A549 (cell line): ENCODE results near the gene GALNTL6. TPM values are rescaled to one million over a fixed set of nuclear protein-coding genes. Genes with fewer than 3 reads are reported as not detected.

Experiments used
- ATAC-seq, 2 experiments: fragments of 200-7000 bp in 1 of 2; fragments of >200 bp in 1 of 2; cut with Nextera tagmentation in 1 of 2; cut with Tn5 transposase in 1 of 2; 3 replicates each; pipeline versions ENCODE4 v1.8.0 to v1.9.1; 2018 to 2020; ENCODE audit warnings: mild to moderate bottlenecking in 1 of 2, moderate library complexity in 1 of 2
- CTCF ChIA-PET: fragments of 300-600 bp; sonication (Branson Sonifier 250); formaldehyde crosslinking; extraction: SDS; loops from one replicate; lab custom pipeline; 2021; ENCODE audit warnings: antibody characterized with exemption, inconsistent platforms; lab: Yijun Ruan, JAX
- POLR2A ChIA-PET: fragments of 350-600 bp; formaldehyde crosslinking; extraction: SDS; loops from one replicate; lab custom pipeline; 2021; ENCODE audit warnings: antibody characterized with exemption, inconsistent platforms; lab: Yijun Ruan, JAX
- DNase-seq, 2 experiments: peaks; one replicate each; pipeline versions ENCODE4 v3.0.0 to v3.0.0-alpha.2; 2011 to 2016; ENCODE audit warnings: low read depth in 1 of 2, low spot score in 1 of 2
- FAIRE-seq: peaks from 2 replicates; lab custom pipeline; 2011; peaks lifted over from hg19 to GRCh38; lab: Jason Lieb, UNC
- H3K27ac ChIP-seq, 2 experiments: fragments of >200 bp; sonication (Bioruptor Twin); formaldehyde crosslinking; 3 replicates each; pipeline ENCODE4 v1.5.1; 2016 to 2017
- H3K4me1 ChIP-seq: fragments of >200 bp; sonication (Bioruptor Twin); formaldehyde crosslinking; 3 replicates; pipeline ENCODE4 v1.6.1; 2016
- H3K4me2 ChIP-seq: fragments of >200 bp; sonication (Bioruptor Twin); formaldehyde crosslinking; 3 replicates; pipeline ENCODE4 v1.6.1; 2016
- H3K4me3 ChIP-seq: fragments of >200 bp; sonication (Bioruptor Twin); formaldehyde crosslinking; 3 replicates; pipeline ENCODE4 v1.5.1; 2016
- H3K9me3 ChIP-seq: fragments of >200 bp; sonication (Bioruptor Twin); formaldehyde crosslinking; 3 replicates; pipeline ENCODE4 v1.6.1; 2016
- ATOH8 ChIP-seq: fragments of 250-450 bp; sonication (Bioruptor Pico); IDR thresholded peaks from 2 replicates; pipeline ENCODE4 v1.5.0; 2020; ENCODE audit warnings: low read depth, mild to moderate bottlenecking, moderate library complexity
- CEBPB ChIP-seq, 2 experiments: fragments of >200 bp in 1 of 2; sonication (Bioruptor Twin) in 1 of 2; formaldehyde crosslinking in 1 of 2; IDR thresholded peaks; 2 replicates each; pipeline ENCODE4 v1.6.1; 2012 to 2016
- CHD2 ChIP-seq: fragments of 150-350 bp; IDR thresholded peaks from 2 replicates; pipeline ENCODE4 v1.6.1; 2014; ENCODE audit warnings: low read length; ENCODE audit not compliant: partially characterized antibody
- CHD4 ChIP-seq: fragments of 200-600 bp; sonication (generic); IDR thresholded peaks from 2 replicates; pipeline ENCODE4 v1.6.1; 2016; ENCODE audit warnings: antibody characterized with exemption, mild to moderate bottlenecking, borderline replicate concordance
- EHMT2 ChIP-seq: fragments of 200-600 bp; sonication (generic); IDR thresholded peaks from 2 replicates; pipeline ENCODE4 v1.6.1; 2016; ENCODE audit warnings: antibody characterized with exemption, low read depth, mild to moderate bottlenecking, moderate library complexity
- EP300 ChIP-seq, 2 experiments: fragments of >200 bp; sonication (Bioruptor Twin); formaldehyde crosslinking; IDR thresholded peaks; 2 replicates in 1 of 2; 3 replicates in 1 of 2; pipeline ENCODE4 v1.6.1; 2016 to 2017
- FOSB ChIP-seq: fragments of 250-450 bp; sonication (Bioruptor Pico); IDR thresholded peaks from 2 replicates; pipeline ENCODE4 v1.5.0; 2020; ENCODE audit warnings: mild to moderate bottlenecking, moderate library complexity
- FOSL2 ChIP-seq, 2 experiments: fragments of 450-650 bp in 1 of 2; fragments of >200 bp in 1 of 2; sonication (Bioruptor Twin) in 1 of 2; formaldehyde crosslinking; IDR thresholded peaks; 2 replicates each; pipeline versions ENCODE4 v1.5.0 to v1.6.1; 2016 to 2020; ENCODE audit warnings: mild to moderate bottlenecking in 1 of 2, moderate library complexity in 1 of 2
- FOXS1 ChIP-seq: fragments of 250-450 bp; sonication (Bioruptor Pico); IDR thresholded peaks from 2 replicates; pipeline ENCODE4 v1.5.0; 2020; ENCODE audit warnings: mild to moderate bottlenecking, moderate library complexity
- GATA3 ChIP-seq: IDR thresholded peaks from 2 replicates; pipeline ENCODE4 v1.6.1; 2012; ENCODE audit warnings: borderline replicate concordance
- HES2 ChIP-seq: fragments of >200 bp; sonication (Bioruptor Twin); formaldehyde crosslinking; IDR thresholded peaks from 2 replicates; pipeline ENCODE4 v1.6.1; 2016
- HOXA7 ChIP-seq: fragments of 250-450 bp; sonication (Bioruptor Pico); IDR thresholded peaks from 2 replicates; pipeline ENCODE4 v1.5.0; 2020; ENCODE audit warnings: mild to moderate bottlenecking, moderate library complexity
- HOXB5 ChIP-seq: fragments of 250-450 bp; sonication (Bioruptor Pico); IDR thresholded peaks from 2 replicates; pipeline ENCODE4 v1.5.0; 2020; ENCODE audit warnings: mild to moderate bottlenecking, moderate library complexity
- JUNB ChIP-seq: fragments of >200 bp; sonication (Bioruptor Twin); formaldehyde crosslinking; IDR thresholded peaks from 2 replicates; pipeline ENCODE4 v1.6.1; 2016
- KDM5A ChIP-seq: fragments of 200-600 bp; sonication (generic); IDR thresholded peaks from 2 replicates; pipeline ENCODE4 v1.6.1; 2016; ENCODE audit warnings: antibody characterized with exemption, mild to moderate bottlenecking
- MAX ChIP-seq: IDR thresholded peaks from 2 replicates; pipeline ENCODE4 v1.6.1; 2012
- MAZ ChIP-seq: fragments of 150-350 bp; IDR thresholded peaks from 2 replicates; pipeline ENCODE4 v1.6.1; 2014; ENCODE audit warnings: antibody characterized with exemption, low read depth, low read length, borderline replicate concordance
- NFE2L2 ChIP-seq: fragments of 150-350 bp; conservative IDR thresholded peaks from 2 replicates; pipeline ENCODE4 v1.6.1; 2014; ENCODE audit warnings: low read length
- PBX3 ChIP-seq: IDR thresholded peaks from 2 replicates; pipeline ENCODE4 v1.6.1; 2012
- PHF8 ChIP-seq: fragments of 200-600 bp; sonication (generic); IDR thresholded peaks from 2 replicates; pipeline ENCODE4 v1.6.1; 2016; ENCODE audit warnings: low read depth, mild to moderate bottlenecking, antibody characterized with exemption, moderate library complexity, borderline replicate concordance
- POLR2A ChIP-seq: IDR thresholded peaks from 2 replicates; pipeline ENCODE4 v1.6.1; 2012; ENCODE audit warnings: mild to moderate bottlenecking, low read length
- POLR2AphosphoS2 ChIP-seq: conservative IDR thresholded peaks from 2 replicates; pipeline ENCODE4 v1.6.1; 2012; ENCODE audit warnings: low read length, improper control_type of control experiment, inconsistent platforms
- RAD21 ChIP-seq, 2 experiments: fragments of >200 bp in 1 of 2; sonication (Bioruptor Twin) in 1 of 2; formaldehyde crosslinking in 1 of 2; IDR thresholded peaks in 1 of 2; conservative IDR thresholded peaks in 1 of 2; 2 replicates in 1 of 2; 3 replicates in 1 of 2; pipeline ENCODE4 v1.6.1; 2012 to 2018; ENCODE audit warnings: inconsistent platforms in 1 of 2
- RARB ChIP-seq: fragments of 250-450 bp; sonication (Bioruptor Pico); IDR thresholded peaks from 2 replicates; pipeline ENCODE4 v1.8.0; 2021; ENCODE audit warnings: mild to moderate bottlenecking, moderate library complexity
- REST ChIP-seq: fragments of 200-600 bp; sonication (generic); IDR thresholded peaks from 2 replicates; pipeline ENCODE4 v1.6.1; 2016; ENCODE audit warnings: antibody characterized with exemption, mild to moderate bottlenecking, moderate library complexity
- ZFP36 ChIP-seq: fragments of 450-650 bp; IDR thresholded peaks from 2 replicates; pipeline ENCODE4 v1.6.1; 2014; ENCODE audit warnings: borderline replicate concordance; ENCODE audit not compliant: partially characterized antibody
- ZSCAN20 ChIP-seq: fragments of 250-450 bp; sonication (Bioruptor Pico); IDR thresholded peaks from 2 replicates; pipeline ENCODE4 v1.8.0; 2022; ENCODE audit warnings: mild to moderate bottlenecking, moderate library complexity
- WGBS: methylation state at CpG from one replicate; pipeline ENCODE4 v1.1.6; 2017; ENCODE audit errors: missing lambda C conversion rate; 5-methylcytosine and 5-hydroxymethylcytosine counted together
- polyA plus RNA-seq, 4 experiments: library from polyadenylated mRNA; depleted of rRNA in 3 of 4; stranded (reverse); fragments of >200 nt; fragmentation: RNase III in 1 of 4; extraction: RNeasy Plus Mini Kit Qiagen cat#74134 plus additional on column Dnase treatment in 1 of 4; gene quantifications; 2 replicates in 3 of 4; 3 replicates in 1 of 4; pipeline ENCODE4 v1.2.3, GENCODE V29; 2011 to 2017

Gene GALNTL6
- polyA plus RNA-seq, 2 of the 4 experiments (the other 2 are of a cell fraction), result 0.06 to 0.49 TPM

- Histone ChIP-seq H3K4me3 (no peak overlapping the region), H3K9me3 (0 out of 3 replicates have a peak, but pooled peaks cover 2% of the 10 kb centered on the region), H3K27ac (peak overlapping the region in 1 of 2 experiments; percentile 41; a peak in 1 of 6 replicates), H3K4me1 (peaks cover 31% of the 10 kb centered on the region), H3K4me2 (no peak overlapping the region)
- FAIRE-seq (no peak), DNase-seq (no peak), ATAC-seq (no peak)
- POLR2A ChIA-PET, result no interaction called here
- peak; percentile 30; the same call in 1 of the 2 replicates for TF ChIP-seq JUNB
- TF ChIP-seq FOSL2 (IDR thresholded peaks at IDR 0.05), result no peak
- TF ChIP-seq FOSL2 (CRISPR knock-in tag; IDR thresholded peaks at IDR 0.05), result peak; percentile 47
- no peak for TF ChIP-seq RARB (CRISPR knock-in tag)
- 0 out of 4 replicates have a peak, but pooled peaks of 1 of the 2 experiments have one; percentile 9 for TF ChIP-seq CEBPB (IDR thresholded peaks at IDR 0.05)
- peak; percentile 35; the same call in 1 of the 2 replicates for TF ChIP-seq GATA3
- no peak for TF ChIP-seq EHMT2
- CTCF ChIA-PET, result no interaction called here
Observed at GRCh38 chr4:173001571-173001970, 1188.4 kb downstream of the GALNTL6 start.

GRCh38 chr4:173002830-173003561 is 1189.8 kb downstream of the GALNTL6 start:
- TF ChIP-seq EP300 (IDR thresholded peaks at IDR 0.05) (no peak), FOSB (CRISPR knock-in tag) (no peak), NFE2L2 (no peak), ATOH8 (CRISPR knock-in tag) (no peak)
- FAIRE-seq (no peak), ATAC-seq (no peak), DNase-seq (no peak)
- Histone ChIP-seq H3K4me2 (no peak overlapping the region), H3K4me1 (peaks cover 17% of the 10 kb centered on the region), H3K9me3 (0 out of 3 replicates have a peak, but pooled peaks cover 2% of the 10 kb centered on the region), H3K27ac (no peak overlapping the region), H3K4me3 (no peak overlapping the region)
- 87% methylated on average over 6 of the region's 6 CpGs for WGBS
- ChIA-PET CTCF (interaction anchor here (1.6 kb wide), 1 partner anchor 10 kb away, joined by 3 read pairs; no protein-coding TSS in a partner anchor), POLR2A (no interaction called here)

GRCh38 chr4:173005912-173006633 is 1192.9 kb downstream of the GALNTL6 start:
- Histone ChIP-seq H3K4me3 (no peak overlapping the region), H3K9me3 (no peaks in the 10 kb centered on the region), H3K4me2 (no peak overlapping the region), H3K27ac (peak overlapping the region; percentile 30 to 47; a peak in 3 of 6 replicates), H3K4me1 (peaks cover 3% of the 10 kb centered on the region; the same call in 1 of the 3 replicates)
- WGBS, result 66% methylated on average over 3 of the region's 3 CpGs
- CTCF ChIA-PET, result interaction anchor here (2.9 kb wide), 1 partner anchor 252 kb away, joined by 8 read pairs; no protein-coding TSS in a partner anchor
- no peak for ATAC-seq
- POLR2A ChIA-PET, result no interaction called here
- DNase-seq, result no peak
- FAIRE-seq, result no peak
- TF ChIP-seq REST (no peak), MAX (no peak), ZFP36 (no peak), FOXS1 (CRISPR knock-in tag) (no peak), ZSCAN20 (CRISPR knock-in tag) (no peak), HOXB5 (CRISPR knock-in tag) (no peak), KDM5A (no peak), HOXA7 (CRISPR knock-in tag) (no peak), PHF8 (no peak), CHD2 (no peak), POLR2A (no peak), RARB (CRISPR knock-in tag) (no peak), CHD4 (no peak), PBX3 (no peak), MAZ (no peak), POLR2AphosphoS2 (no peak), RAD21 (conservative IDR thresholded peaks at IDR 0.05 in 1 of 2, IDR thresholded peaks at IDR 0.05 in 1 of 2) (no peak), HES2 (no peak)
